ENCODE data around the gene PDE4D. TPM values are rescaled to one million over a fixed set of nuclear protein-coding genes. Genes with fewer than 3 reads are reported as not detected.

The PDE4D gene
- total and polyA plus RNA-seq, 2 of the 4 experiments (the other 2 are of a cell fraction): 1.4 to 7.9 TPM

DNA sequence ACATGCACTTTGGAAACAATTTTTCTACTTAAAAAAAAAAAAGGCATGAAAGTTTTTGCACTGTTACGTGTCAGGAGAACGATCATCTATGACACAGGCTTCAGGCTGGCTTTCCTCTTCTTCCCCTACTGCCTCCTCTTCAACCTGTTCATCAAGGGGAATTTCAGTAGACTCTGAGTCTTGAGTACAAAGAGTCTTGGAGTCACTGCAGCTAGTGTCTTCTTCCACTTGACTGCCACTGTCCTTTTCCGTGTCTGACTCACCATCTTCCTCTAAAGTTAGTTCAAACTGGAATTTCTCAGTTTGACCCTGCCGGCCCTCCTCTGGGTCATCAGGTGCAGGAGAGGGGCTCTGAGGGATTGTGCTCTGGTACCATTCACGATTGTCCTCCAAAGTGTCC lies 918.9 kb downstream of the PDE4D start:
- no peak overlapping the region for H3K4me2 ChIP-seq (ENCODE audit: low read depth, low read length)
- H2BK15ac ChIP-seq (ENCODE audit: low read depth, low read length): no peak overlapping the region
- peaks cover 0 to 3% of the 10 kb centered on the region in 2 experiments; a peak in 1 of 4 replicates for H3K79me1 ChIP-seq (ENCODE audit: low read depth in 1 of 2, low read length in 2 of 2)
- no peak overlapping the region for H3K9ac ChIP-seq (ENCODE audit: low read depth, low read length)
- DNase-seq: no peak
- POLR2A ChIA-PET (ENCODE audit: unreplicated experiment): no interaction called here
- no TSS peak for BruUV-seq (replicated peaks)
- no peak overlapping the region for H3K23ac ChIP-seq (ENCODE audit: low read depth, low read length)
- TF ChIP-seq, protein P1, sequence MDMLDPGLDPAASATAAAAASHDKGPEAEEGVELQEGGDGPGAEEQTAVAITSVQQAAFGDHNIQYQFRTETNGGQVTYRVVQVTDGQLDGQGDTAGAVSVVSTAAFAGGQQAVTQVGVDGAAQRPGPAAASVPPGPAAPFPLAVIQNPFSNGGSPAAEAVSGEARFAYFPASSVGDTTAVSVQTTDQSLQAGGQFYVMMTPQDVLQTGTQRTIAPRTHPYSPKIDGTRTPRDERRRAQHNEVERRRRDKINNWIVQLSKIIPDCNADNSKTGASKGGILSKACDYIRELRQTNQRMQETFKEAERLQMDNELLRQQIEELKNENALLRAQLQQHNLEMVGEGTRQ (IDR thresholded peaks at IDR 0.05; ENCODE audit: low read depth, low read length): no peak
- TF ChIP-seq BHLHE40 (IDR thresholded peaks at IDR 0.05; ENCODE audit: low read depth, low read length): no peak
- no peak for TF ChIP-seq RAD21 (IDR thresholded peaks at IDR 0.05; ENCODE audit: low read length)
- TF ChIP-seq, protein P2, sequence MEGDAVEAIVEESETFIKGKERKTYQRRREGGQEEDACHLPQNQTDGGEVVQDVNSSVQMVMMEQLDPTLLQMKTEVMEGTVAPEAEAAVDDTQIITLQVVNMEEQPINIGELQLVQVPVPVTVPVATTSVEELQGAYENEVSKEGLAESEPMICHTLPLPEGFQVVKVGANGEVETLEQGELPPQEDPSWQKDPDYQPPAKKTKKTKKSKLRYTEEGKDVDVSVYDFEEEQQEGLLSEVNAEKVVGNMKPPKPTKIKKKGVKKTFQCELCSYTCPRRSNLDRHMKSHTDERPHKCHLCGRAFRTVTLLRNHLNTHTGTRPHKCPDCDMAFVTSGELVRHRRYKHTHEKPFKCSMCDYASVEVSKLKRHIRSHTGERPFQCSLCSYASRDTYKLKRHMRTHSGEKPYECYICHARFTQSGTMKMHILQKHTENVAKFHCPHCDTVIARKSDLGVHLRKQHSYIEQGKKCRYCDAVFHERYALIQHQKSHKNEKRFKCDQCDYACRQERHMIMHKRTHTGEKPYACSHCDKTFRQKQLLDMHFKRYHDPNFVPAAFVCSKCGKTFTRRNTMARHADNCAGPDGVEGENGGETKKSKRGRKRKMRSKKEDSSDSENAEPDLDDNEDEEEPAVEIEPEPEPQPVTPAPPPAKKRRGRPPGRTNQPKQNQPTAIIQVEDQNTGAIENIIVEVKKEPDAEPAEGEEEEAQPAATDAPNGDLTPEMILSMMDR (conservative IDR thresholded peaks at IDR 0.05; ENCODE audit: low read depth, low read length): no peak
- no peak for TF ChIP-seq NFE2L2 (IDR thresholded peaks at IDR 0.05; ENCODE audit: low read depth, low read length)
- no peak for TF ChIP-seq POLR2A (IDR thresholded peaks at IDR 0.05; ENCODE audit: low read depth, low read length)
- TF ChIP-seq FOS (IDR thresholded peaks at IDR 0.05; ENCODE audit: low read depth, low read length): no peak
- no peak for TF ChIP-seq CEBPB (IDR thresholded peaks at IDR 0.05; ENCODE audit: low read depth, low read length)
- TF ChIP-seq RFX5 (IDR thresholded peaks at IDR 0.05; ENCODE audit: low read depth, low read length): no peak
- TF ChIP-seq CHD1 (IDR thresholded peaks at IDR 0.05; ENCODE audit: low read depth, low read length): no peak
- TF ChIP-seq SMC3 (IDR thresholded peaks at IDR 0.05; ENCODE audit: low read depth, low read length): no peak
- TF ChIP-seq MAFK (IDR thresholded peaks at IDR 0.05; ENCODE audit: low read depth, low read length): no peak
- H3K27me3 ChIP-seq (ENCODE audit: control insufficient read depth, insufficient read depth, low read length): no peaks in the 10 kb centered on the region
- no peak overlapping the region for H3K14ac ChIP-seq (replicated peaks; ENCODE audit: low read depth, low read length)
- H2BK120ac ChIP-seq (ENCODE audit: low read depth, low read length): no peak overlapping the region
- no peaks in the 10 kb centered on the region for H4K20me1 ChIP-seq (ENCODE audit: insufficient read depth, low read length)
- H2AFZ ChIP-seq (replicated peaks; ENCODE audit: low read length, poor library complexity): no peak overlapping the region
- H3K4ac ChIP-seq (ENCODE audit: low read depth, low read length): no peak overlapping the region
- H2AK5ac ChIP-seq (ENCODE audit: low read depth, low read length): no peak overlapping the region
- no peaks in the 10 kb centered on the region for H3K9me3 ChIP-seq (ENCODE audit: control insufficient read depth, insufficient read depth, low read length)
- H3K27ac ChIP-seq (ENCODE audit: insufficient read depth, low read length): no peak overlapping the region
- no peak overlapping the region for H3K4me3 ChIP-seq (ENCODE audit: insufficient read depth, low read depth, low read length)
- peaks cover 37% of the 10 kb centered on the region for H3K36me3 ChIP-seq (ENCODE audit: control insufficient read depth, insufficient read depth, low read length)
- dilution Hi-C loops (cut with HindIII; ENCODE audit: low sequenced_read_pairs, unreplicated experiment): no loop called here
- no peaks in the 10 kb centered on the region for H3K4me1 ChIP-seq (ENCODE audit: control insufficient read depth, insufficient read depth, low read length)
- no peak overlapping the region for H2BK5ac ChIP-seq (ENCODE audit: low read depth, low read length, poor library complexity, severe bottlenecking)
- no peaks in the 10 kb centered on the region for H3K9me1 ChIP-seq (ENCODE audit: insufficient read depth, low read length)
- H3K18ac ChIP-seq (ENCODE audit: low read depth, low read length): no peak overlapping the region
- no peak overlapping the region for H4K8ac ChIP-seq (ENCODE audit: low read depth in 2 of 2, low read length in 2 of 2)
- no CpG with 5 or more reads among the region's 5 CpGs for WGBS, 2 experiments (ENCODE audit: extremely low coverage in 2 of 2, insufficient read length in 1 of 2)
- H2AK9ac ChIP-seq (replicated peaks; ENCODE audit: low read depth, low read length, poor library complexity): no peak overlapping the region
- no peak overlapping the region for H3K56ac ChIP-seq (ENCODE audit: extremely low read depth, insufficient read depth, low read length)
- intact Hi-C loops (cut with micrococcal nuclease): loop anchor here (5.0 kb wide), 1 partner anchor 1868 kb away; the partner anchor contains the start of gene ELOVL7
- ATAC-seq (ENCODE audit: low read depth): no peak
- no peak overlapping the region for H4K91ac ChIP-seq (ENCODE audit: insufficient read depth, low read depth, low read length)
- in situ Hi-C loops (cut with MboI; ENCODE audit: low sequenced_read_pairs): no loop called here
- CTCF ChIA-PET: no interaction called here
- H4K5ac ChIP-seq (ENCODE audit: low read depth, low read length): no peak overlapping the region
- no peak overlapping the region for H2BK20ac ChIP-seq (ENCODE audit: low read depth, low read length)

Measured in IMR-90 (cell line).